Skin epidermis (tissue), 12 donors: ENCODE results near the gene MEIKIN.
"Not testable (repeated sequence)": the region's sequence is repeated elsewhere in the genome, so short reads cannot be mapped to it uniquely, and the experiment has no call there.

Experiments
- H3K27ac ChIP-seq, 21 experiments: fragments of 200-600 bp; sonication (generic) in 11 of 21; one replicate each; pipeline ENCODE4 v1.5.0; 2020; ENCODE audit warnings: mild to moderate bottlenecking in 3 of 21, inconsistent platforms in 2 of 21, moderate library complexity in 2 of 21
- H3K4me3 ChIP-seq, 7 experiments: fragments of 200-600 bp; sonication (generic) in 2 of 7; one replicate each; pipeline ENCODE4 v1.5.0; 2020; ENCODE audit warnings: inconsistent platforms in 2 of 7, mild to moderate bottlenecking in 2 of 7, moderate library complexity in 1 of 7

MEIKIN gene

DNA sequence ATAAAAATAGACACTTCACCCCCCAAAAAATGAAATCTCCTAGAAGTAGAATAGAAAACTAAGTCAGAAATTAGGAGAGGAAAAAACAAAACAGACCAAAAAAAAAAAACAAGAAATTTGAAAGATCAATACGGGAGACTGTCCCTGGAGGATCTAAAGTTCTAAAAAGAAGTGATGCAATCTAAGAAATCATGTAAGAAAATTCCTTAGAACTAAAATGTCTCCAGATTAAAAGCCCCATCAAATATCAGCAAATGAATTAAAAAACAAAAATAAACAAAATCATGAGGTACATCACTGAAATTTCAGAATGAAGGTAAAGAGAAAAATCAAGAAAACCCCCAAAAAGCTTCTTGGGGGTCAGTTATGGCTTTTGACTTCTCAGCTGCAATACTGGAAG is 162.1 kb downstream of the MEIKIN start:
- H3K4me3 ChIP-seq = no peak overlapping the region
- H3K27ac ChIP-seq = no peak overlapping the region

GRCh38 chr5:131782717-131783116 is 162.7 kb downstream of the MEIKIN start:
- Histone ChIP-seq H3K4me3 (no peak overlapping the region), H3K27ac (no peak overlapping the region)

- not testable (repeated sequence) for H3K27ac ChIP-seq
Observed at GRCh38 chr5:131778141-131778540, 167.3 kb downstream of the MEIKIN start.

GRCh38 chr5:131776450-131776849 is 169.0 kb downstream of the MEIKIN start:
- no peak overlapping the region for H3K27ac ChIP-seq
- no peak overlapping the region for H3K4me3 ChIP-seq

More at GRCh38 chr5:131778141-131778540, 167.3 kb downstream of the MEIKIN start:
- H3K4me3 ChIP-seq = not testable (repeated sequence)

DNA sequence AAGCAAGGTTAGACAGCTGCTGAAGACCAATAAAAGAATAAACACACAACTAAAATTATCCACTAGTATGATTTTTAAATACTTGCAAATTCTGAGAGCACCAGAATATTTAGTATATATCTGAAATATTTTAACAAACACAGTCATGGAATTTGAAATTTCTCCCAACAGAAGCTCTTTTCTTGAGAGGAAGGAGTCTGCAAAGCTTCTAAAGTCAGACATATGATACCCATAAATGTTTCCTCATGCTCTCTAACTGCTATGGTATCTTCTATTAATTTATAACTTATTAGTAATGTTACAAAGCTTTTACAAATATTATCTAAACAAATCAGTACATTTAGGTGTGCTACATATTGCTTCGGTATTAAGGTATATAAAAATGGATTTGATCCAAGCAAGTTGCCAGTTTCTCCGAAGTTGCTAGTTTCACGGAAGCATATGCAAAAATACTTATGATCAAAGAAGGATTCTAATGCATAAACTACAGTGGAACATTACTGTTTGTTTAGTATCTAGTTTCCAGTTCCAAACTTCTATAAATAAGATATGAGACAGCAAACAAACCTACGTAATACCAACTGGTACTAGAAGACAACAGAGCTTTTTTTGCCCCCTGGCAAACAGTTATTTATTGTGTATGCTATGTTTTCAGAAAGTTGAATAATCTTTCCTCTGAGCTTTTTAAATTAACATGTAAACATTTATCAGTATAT is 170.7 kb downstream of the MEIKIN start:
- Histone ChIP-seq H3K27ac (no peak overlapping the region), H3K4me3 (no peak overlapping the region)

DNA sequence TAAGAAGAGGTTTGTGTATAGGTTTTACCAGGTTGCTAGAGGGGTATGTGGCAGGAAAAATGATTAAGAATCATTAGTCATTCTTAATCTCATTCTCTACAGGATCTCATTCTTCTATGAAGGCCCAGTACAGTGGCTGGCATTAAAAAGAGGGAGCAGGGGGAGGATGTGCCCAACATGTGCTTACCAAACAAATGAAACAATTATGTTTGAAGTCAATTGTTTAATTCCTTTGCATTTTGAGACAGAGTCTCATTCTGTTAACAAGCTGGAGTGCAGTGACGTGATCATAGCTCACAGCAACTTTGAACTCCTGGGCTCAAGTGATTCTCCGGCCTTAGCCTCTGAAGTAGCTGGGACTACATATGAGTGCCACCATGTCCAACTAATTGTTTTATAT is 171.7 kb downstream of the MEIKIN start:
- Histone ChIP-seq H3K27ac (no peak overlapping the region), H3K4me3 (no peak overlapping the region)

GRCh38 chr5:131771692-131772091 is 173.8 kb downstream of the MEIKIN start:
- no peak overlapping the region for H3K4me3 ChIP-seq

GRCh38 chr5:131769961-131770360 is 175.5 kb downstream of the MEIKIN start:
- no peak overlapping the region for H3K4me3 ChIP-seq
- no peak overlapping the region for H3K27ac ChIP-seq

More at GRCh38 chr5:131771692-131772091, 173.8 kb downstream of the MEIKIN start:
- no peak overlapping the region for H3K27ac ChIP-seq

- no peak overlapping the region for H3K27ac ChIP-seq
Observed at GRCh38 chr5:131769336-131769735, 176.1 kb downstream of the MEIKIN start.

DNA sequence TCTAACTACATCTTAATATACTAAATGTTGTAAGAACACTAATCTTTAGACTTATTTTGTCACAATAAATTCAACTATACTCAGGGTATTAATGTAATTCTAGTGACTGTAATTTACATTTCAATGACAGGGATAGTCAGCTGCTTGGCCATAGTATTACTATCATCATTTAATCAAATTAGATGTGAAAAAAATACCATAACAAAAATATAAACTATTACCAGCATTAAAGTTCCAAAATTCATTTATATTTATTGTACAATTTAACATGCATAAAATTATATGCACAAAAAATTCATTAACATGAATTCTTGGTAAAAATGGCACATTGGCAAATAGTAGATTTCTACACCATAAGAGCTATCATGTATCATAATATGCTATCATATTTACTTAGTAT is 177.6 kb downstream of the MEIKIN start:
- no peak overlapping the region for H3K4me3 ChIP-seq
- no peak overlapping the region for H3K27ac ChIP-seq

More at GRCh38 chr5:131769336-131769735, 176.1 kb downstream of the MEIKIN start:
- no peak overlapping the region for H3K4me3 ChIP-seq

DNA sequence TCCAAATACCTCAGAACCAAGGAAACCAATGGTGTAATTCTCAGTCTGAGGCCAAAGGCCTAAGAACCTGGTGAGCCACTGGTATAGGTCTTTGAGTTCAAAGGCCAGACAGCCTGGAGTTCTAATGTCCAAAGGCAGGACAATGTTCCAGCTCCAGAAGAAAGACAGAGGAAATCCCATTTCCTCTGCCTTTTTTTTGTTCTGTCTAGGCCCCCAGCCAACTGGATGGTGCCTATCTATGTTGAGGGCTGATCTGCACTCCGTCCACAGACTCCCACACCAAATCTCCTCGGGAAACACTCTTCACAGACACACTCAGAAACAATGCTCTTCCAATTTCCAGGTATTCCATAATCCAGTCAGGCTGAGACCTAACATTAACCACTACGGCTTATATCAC is 178.8 kb downstream of the MEIKIN start:
- no peak overlapping the region for H3K4me3 ChIP-seq
- no peak overlapping the region for H3K27ac ChIP-seq

DNA sequence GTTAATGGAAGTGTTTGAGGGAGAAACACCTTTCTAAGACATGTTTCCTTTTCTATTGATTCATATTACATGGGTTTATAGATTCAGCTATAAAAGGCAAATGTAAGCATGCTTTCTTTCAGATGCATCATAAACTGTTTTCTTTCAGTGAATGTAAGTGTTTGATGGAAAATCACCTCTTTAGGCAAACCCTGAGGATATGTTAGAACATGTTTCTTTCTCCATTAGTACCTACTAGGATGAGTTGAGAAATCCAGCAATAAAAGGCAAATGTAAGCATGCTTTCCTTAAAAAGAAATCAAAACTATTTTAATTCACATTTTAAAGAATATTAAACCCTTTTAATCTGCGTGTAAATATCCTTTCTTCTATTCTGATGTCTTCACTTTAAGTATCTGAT is 180.2 kb downstream of the MEIKIN start:
- Histone ChIP-seq H3K27ac (no peak overlapping the region), H3K4me3 (no peak overlapping the region)

DNA sequence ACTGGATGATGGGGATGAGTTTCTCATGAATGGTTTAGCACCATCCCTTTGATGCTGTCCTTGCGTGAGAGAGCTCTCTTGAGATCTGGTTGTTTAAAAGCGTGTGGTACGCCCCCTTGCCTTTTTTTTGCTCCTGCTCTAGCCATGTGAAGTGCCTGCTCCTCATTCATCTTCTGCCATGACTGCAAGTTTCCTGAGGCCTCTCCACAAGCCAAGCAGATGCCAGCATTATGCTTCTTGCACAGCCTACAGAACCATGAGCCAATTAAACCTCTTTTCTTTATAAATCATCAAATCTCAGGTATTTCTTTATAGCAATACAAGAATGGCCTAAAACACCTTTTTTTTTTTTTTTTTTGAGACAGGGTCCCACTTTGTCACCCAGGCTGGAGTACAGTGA is 181.5 kb downstream of the MEIKIN start:
- H3K27ac ChIP-seq = no peak overlapping the region
- no peak overlapping the region for H3K4me3 ChIP-seq

DNA sequence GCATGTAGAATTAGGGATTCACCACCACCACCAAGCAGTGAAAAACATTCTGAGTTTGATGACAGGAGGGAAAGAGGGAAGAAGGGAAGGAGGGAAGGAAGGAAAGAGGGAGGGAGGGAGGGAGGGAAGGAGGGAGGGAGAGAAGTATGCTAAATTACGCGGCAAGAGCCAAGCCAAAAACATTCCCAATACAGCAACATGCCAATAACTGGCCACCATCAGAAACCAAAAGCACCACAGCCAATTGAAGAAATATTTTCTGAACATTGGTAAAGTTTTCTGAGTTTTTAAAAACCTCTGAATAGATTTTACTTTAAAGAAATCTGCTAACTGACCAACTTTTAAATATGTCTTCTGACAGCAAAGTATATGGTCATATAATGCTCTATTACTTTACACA is 184.7 kb downstream of the MEIKIN start:
- Histone ChIP-seq H3K27ac (no peak overlapping the region), H3K4me3 (no peak overlapping the region)

- no peak overlapping the region for H3K4me3 ChIP-seq
- H3K27ac ChIP-seq = no peak overlapping the region
Observed at GRCh38 chr5:131759704-131760103, 185.8 kb downstream of the MEIKIN start.

GRCh38 chr5:131758520-131758900 is 187.0 kb downstream of the MEIKIN start:
- Histone ChIP-seq H3K4me3 (no peak overlapping the region), H3K27ac (no peak overlapping the region)

- no peak overlapping the region for H3K27ac ChIP-seq
- no peak overlapping the region for H3K4me3 ChIP-seq
Observed at GRCh38 chr5:131757830-131758519, 187.5 kb downstream of the MEIKIN start.
